ENCODE results near the gene CDH26. TPM values are rescaled to one million over a fixed set of nuclear protein-coding genes. Genes with fewer than 3 reads are reported as not detected.

Gene CDH26
- total and polyA plus RNA-seq, 2 of the 13 experiments (the other 11 are each of a cell fraction or from before 2014, with no cell fraction given): 0.40 to 1.1 TPM

GRCh38 chr20:59933849-59934585 is 24.2 kb upstream of the CDH26 start (continued):
- no peak for TF ChIP-seq ZNF792 (CRISPR knock-in tag; IDR thresholded peaks at IDR 0.05)
- no peak for TF ChIP-seq ATF5 (CRISPR knock-in tag; IDR thresholded peaks at IDR 0.05; ENCODE audit: low read depth)
- TF ChIP-seq PPARG (CRISPR knock-in tag; conservative IDR thresholded peaks at IDR 0.05): 0 out of 2 replicates have a peak, but pooled peaks have one; percentile 19
- peak; percentile 79 for TF ChIP-seq KDM2A (CRISPR knock-in tag; IDR thresholded peaks at IDR 0.05; ENCODE audit: borderline replicate concordance, low read depth)
- peak; percentile 68; the same call in 1 of the 2 replicates for TF ChIP-seq ZMAT3 (CRISPR knock-in tag; conservative IDR thresholded peaks at IDR 0.05)
- TF ChIP-seq SUZ12 (IDR thresholded peaks at IDR 0.05; ENCODE audit: low read depth, low read length): no peak
- TF ChIP-seq SP2 (CRISPR knock-in tag; IDR thresholded peaks at IDR 0.05): no peak
- peak; percentile 9 for TF ChIP-seq HNRNPK (IDR thresholded peaks at IDR 0.05; ENCODE audit: low read depth, low read length, poor library complexity, severe bottlenecking)
- no peak for TF ChIP-seq ARNTL (CRISPR knock-in tag; IDR thresholded peaks at IDR 0.05)
- no peak for TF ChIP-seq ZFP62 (CRISPR knock-in tag; IDR thresholded peaks at IDR 0.05)
- no peak for TF ChIP-seq ZNF614 (CRISPR knock-in tag; IDR thresholded peaks at IDR 0.05; ENCODE audit: borderline replicate concordance)
- TF ChIP-seq STAT6 (CRISPR knock-in tag; IDR thresholded peaks at IDR 0.05; ENCODE audit: borderline replicate concordance): no peak
- TF ChIP-seq ZNF543 (CRISPR knock-in tag; IDR thresholded peaks at IDR 0.05): 0 out of 2 replicates have a peak, but pooled peaks have one; percentile 32
- TF ChIP-seq, protein P1, sequence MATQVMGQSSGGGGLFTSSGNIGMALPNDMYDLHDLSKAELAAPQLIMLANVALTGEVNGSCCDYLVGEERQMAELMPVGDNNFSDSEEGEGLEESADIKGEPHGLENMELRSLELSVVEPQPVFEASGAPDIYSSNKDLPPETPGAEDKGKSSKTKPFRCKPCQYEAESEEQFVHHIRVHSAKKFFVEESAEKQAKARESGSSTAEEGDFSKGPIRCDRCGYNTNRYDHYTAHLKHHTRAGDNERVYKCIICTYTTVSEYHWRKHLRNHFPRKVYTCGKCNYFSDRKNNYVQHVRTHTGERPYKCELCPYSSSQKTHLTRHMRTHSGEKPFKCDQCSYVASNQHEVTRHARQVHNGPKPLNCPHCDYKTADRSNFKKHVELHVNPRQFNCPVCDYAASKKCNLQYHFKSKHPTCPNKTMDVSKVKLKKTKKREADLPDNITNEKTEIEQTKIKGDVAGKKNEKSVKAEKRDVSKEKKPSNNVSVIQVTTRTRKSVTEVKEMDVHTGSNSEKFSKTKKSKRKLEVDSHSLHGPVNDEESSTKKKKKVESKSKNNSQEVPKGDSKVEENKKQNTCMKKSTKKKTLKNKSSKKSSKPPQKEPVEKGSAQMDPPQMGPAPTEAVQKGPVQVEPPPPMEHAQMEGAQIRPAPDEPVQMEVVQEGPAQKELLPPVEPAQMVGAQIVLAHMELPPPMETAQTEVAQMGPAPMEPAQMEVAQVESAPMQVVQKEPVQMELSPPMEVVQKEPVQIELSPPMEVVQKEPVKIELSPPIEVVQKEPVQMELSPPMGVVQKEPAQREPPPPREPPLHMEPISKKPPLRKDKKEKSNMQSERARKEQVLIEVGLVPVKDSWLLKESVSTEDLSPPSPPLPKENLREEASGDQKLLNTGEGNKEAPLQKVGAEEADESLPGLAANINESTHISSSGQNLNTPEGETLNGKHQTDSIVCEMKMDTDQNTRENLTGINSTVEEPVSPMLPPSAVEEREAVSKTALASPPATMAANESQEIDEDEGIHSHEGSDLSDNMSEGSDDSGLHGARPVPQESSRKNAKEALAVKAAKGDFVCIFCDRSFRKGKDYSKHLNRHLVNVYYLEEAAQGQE (IDR thresholded peaks at IDR 0.05; ENCODE audit: borderline replicate concordance in 1 of 2, low read depth in 1 of 2, low read length in 2 of 2): no peak
- no peak for TF ChIP-seq HNF1A (IDR thresholded peaks at IDR 0.05; ENCODE audit: low read depth)
- 0 out of 2 replicates have a peak, but pooled peaks have one; percentile 42 for TF ChIP-seq HNF1A (CRISPR knock-in tag; IDR thresholded peaks at IDR 0.05; ENCODE audit: borderline replicate concordance)
- no peak for TF ChIP-seq SCMH1 (CRISPR knock-in tag; IDR thresholded peaks at IDR 0.05; ENCODE audit: borderline replicate concordance)
- TF ChIP-seq ZNF3 (CRISPR knock-in tag; IDR thresholded peaks at IDR 0.05): no peak

All from HepG2 (cell line).